Caki2 (cell line): ENCODE results near the gene EPHB3. TPM values are rescaled to one million over a fixed set of nuclear protein-coding genes. Genes with fewer than 3 reads are reported as not detected.

ENCODE experiments used
- DNase-seq: peaks from one replicate; pipeline ENCODE4 v3.0.0-alpha.2; 2015; ENCODE audit warnings: low read depth
- in situ Hi-C: cut with HindIII; loops from 2 replicates; pipeline ENCODE4 v1.10.0; 2016; ENCODE audit warnings: low sequenced_read_pairs, low pct_unique_long_range_greater_than_20kb, mixed read lengths
- total RNA-seq: library from RNA; depleted of rRNA; stranded (reverse); fragments of >200 nt; shearing (Covaris generic); gene quantifications from 2 replicates; pipeline ENCODE4 v1.2.3, GENCODE V29; 2014; ENCODE audit warnings: low replicate concordance

Gene EPHB3
- total RNA-seq, 1 experiment from 2014 or later = 0.20 TPM

DNA sequence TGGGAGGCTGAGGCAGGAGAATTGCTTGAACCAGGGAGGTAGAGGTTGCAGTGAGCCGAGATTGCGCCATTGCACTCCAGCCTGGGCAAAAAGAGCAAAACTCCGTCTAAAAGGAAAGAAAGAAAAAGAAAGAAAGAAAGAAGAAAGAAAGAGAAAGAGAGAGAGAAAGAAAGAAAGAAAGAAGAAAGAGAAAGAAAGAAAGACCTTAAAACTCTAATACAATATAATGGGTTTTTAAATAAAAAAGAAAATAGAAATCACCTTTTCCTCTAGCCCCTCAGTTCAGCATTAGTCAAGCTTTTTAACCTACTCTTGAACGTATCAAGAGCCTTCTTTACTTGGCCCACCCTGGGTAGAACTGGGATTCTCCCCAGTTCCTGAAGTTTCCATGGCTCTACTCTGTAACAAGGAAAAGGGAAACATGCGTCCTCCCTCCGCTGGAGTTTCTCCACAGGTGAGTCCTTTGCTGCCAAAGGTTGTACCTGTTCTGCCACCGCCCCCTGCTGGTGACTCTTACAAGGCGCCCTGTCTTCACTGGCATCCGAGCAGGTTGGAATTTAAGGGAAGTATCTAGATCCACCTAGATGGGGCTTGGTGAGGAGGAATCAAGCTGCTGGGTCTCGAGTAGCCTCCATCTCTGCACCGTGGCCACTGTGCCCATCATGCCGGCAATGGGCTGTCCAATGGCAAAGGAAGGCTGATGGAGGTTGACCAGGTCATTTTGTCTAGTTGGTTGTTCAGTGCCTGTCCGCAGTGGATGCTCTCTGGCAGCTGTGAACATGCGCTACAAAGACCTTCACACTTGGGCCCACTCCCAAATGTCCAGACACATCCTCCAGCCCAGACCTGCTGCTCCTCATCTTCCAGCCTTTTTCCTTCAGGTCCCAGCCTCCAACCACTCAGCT lies 20.6 kb upstream of the EPHB3 start:
- in situ Hi-C loops = loop anchor here (25.0 kb wide), 1 partner anchor 179 kb away; the partner anchor contains the start of genes CLCN2 and POLR2H

DNA sequence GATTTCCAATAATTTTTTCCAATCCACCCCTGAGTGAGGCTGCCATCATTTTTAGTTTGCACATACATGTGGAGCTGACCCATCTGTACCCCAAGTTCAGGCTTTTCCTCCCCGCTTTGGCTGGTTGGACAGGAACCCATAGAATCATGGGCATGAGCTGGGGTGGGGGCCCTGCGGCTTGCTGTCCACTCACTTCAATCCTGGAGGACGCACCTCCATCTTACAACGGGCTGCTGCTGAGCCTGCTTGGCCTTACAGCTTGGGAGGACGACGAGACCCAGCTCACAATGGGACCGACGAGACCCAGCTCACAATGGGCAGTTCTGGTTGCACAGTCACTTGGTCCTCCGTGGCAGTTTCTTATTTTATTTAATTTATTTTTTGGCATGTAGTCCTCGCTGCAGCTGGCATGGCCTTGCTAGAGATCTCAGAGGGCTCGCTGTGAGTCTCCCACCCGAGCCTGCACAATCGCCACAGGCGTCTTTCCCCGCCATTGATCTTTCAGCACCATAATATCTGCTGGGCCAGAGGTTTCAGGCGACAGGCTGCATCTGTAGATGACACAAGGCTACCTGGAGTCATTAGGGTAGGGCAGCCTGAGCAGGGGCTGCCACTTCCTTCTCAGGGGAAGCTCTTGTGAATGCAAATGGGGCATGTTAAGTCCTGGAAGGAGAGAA lies 19.6 kb upstream of the EPHB3 start:
- no peak for DNase-seq
- in situ Hi-C loops = loop anchor here (25.0 kb wide), 1 partner anchor 180 kb away; the partner anchor contains the start of genes CLCN2 and POLR2H

More for the DNA sequence above, 20.6 kb upstream of the EPHB3 start:
- peak; percentile 50 for DNase-seq

DNA sequence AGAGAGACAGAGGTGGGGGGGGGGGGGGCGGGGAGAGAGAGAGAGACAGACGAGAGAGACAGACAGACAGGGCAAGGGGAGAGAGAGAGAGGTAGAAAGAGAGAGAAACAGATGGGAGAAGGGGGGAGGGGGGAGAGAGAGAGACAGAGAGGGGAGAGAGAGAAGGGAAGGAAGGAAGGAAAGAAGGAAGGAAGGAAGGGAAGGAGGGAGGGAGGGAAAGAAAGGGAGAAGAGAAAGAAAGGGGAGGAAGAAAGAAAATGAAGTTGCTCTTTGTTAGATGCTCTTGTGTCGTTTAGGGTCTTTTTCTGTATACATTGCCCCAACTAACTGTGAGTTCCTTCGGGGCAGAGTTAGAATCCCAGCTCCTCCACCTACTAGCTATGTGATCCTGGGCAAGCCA lies 19.0 kb upstream of the EPHB3 start:
- no peak for DNase-seq
- in situ Hi-C loops = loop anchor here (25.0 kb wide), 1 partner anchor 180 kb away; the partner anchor contains the start of genes CLCN2 and POLR2H

DNA sequence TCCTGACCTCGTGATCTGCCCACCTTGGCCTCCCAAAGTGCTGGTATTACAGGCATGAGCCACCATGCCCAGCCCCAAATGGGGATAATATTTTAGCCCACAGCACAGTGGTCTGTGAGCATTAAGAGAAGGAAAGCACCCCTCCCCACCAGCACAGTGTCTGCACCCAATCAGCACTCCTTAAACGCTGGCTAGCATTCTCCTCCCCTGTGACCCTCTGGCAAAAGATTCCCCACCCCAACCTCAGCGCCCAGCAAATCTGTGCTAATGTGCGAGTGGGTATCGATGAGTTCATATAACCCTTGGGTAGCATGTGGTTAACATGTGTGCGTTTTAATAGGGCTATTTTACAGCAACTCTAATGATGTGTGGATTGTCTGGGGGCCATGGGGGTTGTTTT lies 18.3 kb upstream of the EPHB3 start:
- in situ Hi-C loops = loop anchor here (25.0 kb wide), 1 partner anchor 181 kb away; the partner anchor contains the start of genes CLCN2 and POLR2H
- DNase-seq = no peak

DNA sequence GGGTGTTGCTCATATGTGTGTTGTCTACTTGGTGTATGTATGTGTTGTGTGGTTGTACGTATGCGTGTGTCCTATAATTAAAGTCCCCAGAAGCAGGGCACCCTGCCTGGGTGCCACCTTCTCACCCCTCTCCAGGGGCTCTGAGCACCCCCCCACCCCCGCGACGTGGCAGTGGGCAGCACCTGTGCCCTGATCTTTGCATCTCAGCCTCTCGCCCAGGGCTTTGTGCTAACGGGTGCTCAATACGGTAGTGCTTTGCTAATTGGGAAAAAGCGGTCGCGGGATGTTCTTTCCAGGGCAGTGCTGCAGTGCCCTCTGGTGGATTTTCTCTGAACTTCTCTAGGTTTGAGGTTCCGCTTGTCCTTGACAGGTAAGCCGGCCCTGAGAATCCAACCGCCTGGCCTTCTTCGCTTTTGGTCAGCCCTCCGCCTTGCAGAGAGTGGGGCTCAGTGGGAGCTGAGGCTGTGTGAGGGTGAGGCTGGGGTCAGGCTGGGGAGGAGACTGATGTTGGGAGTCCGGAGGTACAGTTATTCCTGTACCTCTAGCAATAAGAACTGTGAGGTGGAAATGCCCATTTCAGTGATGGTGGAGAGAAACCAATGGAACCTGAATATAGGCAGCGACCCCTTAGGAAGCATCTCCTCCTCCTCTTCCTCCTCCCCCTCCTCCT lies 17.6 kb upstream of the EPHB3 start:
- peak; percentile 65 for DNase-seq
- in situ Hi-C loops = loop anchor here (25.0 kb wide), 1 partner anchor 182 kb away; the partner anchor contains the start of genes CLCN2 and POLR2H

DNA sequence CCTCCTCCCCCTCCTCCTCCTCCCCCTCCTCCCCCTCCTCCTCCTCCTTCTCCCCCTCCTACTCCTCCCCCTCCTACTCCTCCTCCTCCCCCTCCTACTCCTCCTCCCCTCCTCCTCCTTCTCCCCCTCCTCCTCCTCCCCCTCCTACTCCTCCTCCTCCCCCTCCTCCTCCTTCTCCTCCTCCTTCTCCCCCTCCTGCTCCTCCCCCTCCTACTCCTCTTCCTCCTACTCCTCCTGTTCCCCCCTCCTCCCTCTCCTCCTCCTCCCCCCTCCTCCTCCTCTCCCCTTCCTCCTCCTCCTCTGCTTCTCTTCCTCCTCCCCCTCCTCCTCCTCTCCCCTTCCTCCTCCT lies 17.1 kb upstream of the EPHB3 start:
- DNase-seq = no peak
- in situ Hi-C loops = loop anchor here (25.0 kb wide), 1 partner anchor 182 kb away; the partner anchor contains the start of genes CLCN2 and POLR2H

DNA sequence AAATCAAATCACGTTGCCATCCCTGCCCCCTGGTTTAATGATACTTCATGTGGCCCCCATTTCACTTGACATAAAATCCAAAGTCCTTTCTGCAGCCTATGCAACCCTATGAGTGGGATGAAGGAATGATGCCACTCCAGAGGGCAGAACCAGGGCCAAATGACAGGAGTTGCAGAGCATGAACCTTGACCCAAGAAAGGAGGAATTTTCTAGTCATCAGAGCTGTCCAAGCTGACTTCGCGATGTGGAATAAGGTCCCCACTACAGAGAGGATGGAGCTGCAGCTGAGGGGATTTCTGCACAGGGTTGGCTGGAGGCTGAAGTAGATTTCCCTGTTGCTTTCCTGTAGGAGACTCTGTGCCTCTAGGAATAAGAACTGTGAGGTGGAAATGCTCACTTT lies 15.8 kb upstream of the EPHB3 start:
- in situ Hi-C loops = loop anchor here (25.0 kb wide), 1 partner anchor 183 kb away; the partner anchor contains the start of genes CLCN2 and POLR2H
- DNase-seq = no peak

DNA sequence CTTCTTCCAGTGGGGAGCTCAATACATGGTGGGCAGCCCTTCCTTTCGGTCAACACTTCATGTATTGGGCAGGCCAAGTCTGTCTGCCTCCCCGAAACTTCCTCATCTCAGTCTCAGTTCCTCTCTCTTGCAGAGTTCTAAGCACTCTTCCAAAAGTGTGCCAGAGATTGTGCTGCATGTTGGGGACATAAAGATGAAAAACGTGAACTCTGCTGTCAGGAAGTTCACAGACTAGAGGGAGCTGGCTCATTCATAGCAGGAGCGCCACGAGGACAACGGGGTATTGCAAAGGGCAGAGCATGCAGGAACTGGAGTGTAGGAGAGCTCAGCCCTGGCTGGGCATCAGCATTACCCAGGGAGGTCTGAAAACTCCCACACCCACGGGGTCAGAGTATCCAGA lies 15.3 kb upstream of the EPHB3 start:
- in situ Hi-C loops = loop anchor here (25.0 kb wide), 1 partner anchor 184 kb away; the partner anchor contains the start of genes CLCN2 and POLR2H
- no peak for DNase-seq

DNA sequence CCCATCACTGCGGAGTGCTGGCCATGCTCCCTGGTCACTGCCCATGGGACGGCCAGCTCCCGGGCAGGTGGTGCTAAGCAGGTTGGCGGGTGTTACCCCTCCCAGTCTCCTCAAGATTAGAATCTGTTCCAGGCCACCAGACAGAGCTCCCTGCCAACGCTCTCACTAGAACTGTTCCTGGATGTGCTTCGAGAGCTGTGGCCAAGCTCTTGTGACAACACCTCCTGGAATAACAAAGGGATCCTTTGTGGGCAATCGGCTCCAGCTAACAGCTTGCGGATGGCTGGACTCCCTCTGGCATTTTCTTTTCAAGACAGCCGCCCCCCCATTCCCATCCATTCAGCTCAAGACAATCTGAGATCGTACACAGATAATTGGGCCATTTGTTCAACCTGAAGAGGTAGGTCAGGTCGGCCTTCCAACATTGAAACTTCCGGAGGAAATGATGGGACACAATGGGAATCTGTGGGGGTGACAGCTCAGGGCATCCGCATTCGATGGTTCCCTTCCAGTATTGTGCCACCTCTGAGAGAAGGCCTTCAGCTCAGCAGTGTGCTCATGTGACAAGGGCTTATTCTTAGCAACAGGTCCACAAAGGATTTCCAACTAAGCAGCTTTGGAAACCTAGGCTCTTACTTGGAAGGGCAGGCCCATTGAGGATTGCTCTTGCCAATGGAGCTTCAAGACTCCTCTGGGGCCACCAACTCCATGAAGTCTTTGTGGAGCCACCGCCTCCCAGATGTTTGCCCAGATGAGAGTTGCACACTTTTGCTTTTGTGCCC lies 11.6 kb upstream of the EPHB3 start:
- in situ Hi-C loops = loop anchor here (25.0 kb wide), 1 partner anchor 188 kb away; the partner anchor contains the start of genes CLCN2 and POLR2H
- DNase-seq = no peak

DNA sequence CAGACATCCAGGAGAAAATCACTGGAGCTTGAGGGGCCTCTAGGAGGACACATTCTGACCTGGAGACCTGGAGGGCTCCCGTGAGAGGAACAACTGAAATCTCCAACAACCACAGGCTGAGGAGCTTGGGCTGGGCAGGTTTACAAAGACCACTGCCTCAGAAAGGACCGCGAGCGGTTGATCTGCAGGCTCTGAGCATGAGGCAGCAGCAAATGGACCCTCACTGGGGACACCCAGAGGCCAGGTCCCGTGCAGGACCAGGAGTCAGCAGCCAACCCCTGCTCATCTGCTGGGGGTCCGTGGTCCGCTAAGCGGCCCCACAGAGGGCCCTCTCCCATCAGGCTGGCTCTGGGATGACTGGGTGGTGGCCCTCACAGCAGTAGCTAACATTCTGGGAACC lies 10.5 kb upstream of the EPHB3 start:
- in situ Hi-C loops = no loop called here

DNA sequence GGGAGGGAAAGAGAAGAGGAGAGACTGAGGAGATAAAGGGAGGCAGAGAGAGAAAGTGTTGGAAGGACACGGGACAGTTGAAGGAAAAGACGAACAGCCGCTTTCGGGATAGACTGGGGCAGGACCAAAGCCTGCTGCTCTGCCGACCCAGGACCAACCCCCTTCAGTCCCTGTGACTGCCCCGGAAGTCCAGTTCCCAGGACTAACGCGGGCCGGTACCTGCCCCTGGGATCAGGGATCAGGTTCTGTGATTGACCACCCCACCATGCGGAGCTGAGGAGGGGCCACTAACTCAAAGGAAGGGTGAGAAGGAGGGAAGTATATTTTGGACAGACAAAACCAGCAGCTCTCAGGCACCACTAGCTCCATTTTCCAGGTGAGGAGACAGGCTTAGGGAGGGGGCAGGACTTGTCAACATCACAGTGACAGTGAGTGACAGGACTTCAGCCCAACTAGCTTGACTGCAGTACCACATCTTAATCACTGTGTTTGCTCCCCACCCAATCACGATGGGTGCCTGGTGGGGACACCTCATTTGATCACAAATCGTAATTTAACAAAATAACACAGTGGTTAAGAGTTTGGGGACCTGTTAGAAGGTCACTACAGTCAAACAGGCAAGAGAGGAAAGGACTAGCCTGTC lies 9.8 kb upstream of the EPHB3 start:
- DNase-seq = no peak
- in situ Hi-C loops = no loop called here

More for the DNA sequence above, 10.5 kb upstream of the EPHB3 start:
- no peak for DNase-seq

DNA sequence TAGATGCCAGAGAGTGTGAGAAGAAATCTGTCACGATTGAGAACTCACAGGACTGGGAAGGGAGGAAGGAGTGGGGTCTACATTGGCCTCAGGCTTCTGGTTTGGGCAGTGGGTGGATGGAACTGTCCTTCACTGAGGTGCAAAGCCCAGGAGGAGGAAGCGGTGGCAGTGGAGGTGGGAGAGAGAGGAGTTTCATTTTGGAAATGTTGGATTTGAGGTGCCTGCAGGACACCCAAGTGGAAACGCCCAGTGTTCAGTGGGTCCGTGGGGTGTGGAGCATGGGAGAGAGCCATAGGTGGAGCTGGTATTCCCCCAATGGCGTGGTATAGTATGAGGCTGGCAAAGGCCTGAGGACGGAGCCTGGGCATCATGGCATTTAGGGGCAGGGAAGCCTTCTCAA lies 9.3 kb upstream of the EPHB3 start:
- in situ Hi-C loops = no loop called here
- no peak for DNase-seq

DNA sequence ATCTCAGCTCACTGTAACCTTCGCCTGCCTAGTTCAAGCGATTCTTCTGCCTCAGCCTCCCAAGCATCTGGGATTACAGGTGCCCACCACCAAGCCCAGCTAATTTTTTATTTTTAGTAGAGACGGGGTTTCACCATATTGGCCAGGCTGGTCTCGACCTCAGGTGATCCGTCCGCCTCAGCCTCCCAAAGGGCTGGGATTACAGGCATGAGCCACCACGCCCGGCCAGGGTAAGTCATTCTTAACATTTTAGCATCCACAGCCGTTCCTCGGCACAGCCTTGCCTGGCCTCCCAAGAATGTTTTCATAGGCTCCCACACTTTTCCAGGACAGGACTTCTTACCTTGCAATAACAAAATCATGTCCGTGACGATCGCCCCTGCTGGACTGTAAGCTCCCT lies 8.7 kb upstream of the EPHB3 start:
- in situ Hi-C loops = no loop called here
- DNase-seq = no peak

DNA sequence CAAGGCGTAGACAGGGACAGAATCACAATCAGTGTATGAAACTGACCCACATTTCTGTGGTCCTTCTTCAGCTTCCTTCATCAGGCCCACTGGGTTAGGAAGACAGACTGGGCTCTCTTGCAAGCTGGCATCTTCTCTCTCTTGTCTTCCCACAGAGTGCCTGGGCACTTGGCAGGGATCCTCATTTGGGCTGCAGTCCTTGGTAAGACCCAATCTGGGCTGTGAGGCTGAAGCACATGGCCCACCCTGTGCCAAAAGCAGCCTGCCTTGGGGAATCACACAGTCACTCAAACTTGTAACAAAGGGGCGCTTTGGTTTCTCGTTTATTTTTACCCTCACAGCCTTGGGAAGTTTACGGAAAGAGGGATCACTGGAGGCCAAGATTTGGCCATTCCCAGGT lies 8.2 kb upstream of the EPHB3 start:
- DNase-seq = no peak
- in situ Hi-C loops = no loop called here

DNA sequence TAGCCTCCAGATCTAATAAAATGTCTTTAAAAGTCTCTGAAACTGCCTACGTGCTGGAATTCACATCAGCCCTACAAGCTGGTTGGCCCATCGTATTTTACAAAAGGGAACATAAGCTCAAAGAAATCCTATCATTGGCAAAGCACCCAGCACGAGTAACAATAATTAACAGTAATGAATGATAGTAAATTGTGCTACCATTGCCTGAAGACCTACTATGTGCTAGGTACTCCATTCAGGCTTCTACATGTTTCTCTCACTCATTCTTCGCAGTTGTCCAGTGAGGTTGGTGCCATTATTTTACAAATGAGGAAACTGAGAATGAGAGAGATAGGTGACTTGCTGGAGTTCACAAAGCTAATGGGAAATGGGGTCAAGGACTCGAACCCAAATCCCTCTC lies 7.1 kb upstream of the EPHB3 start:
- in situ Hi-C loops = no loop called here
- no peak for DNase-seq

DNA sequence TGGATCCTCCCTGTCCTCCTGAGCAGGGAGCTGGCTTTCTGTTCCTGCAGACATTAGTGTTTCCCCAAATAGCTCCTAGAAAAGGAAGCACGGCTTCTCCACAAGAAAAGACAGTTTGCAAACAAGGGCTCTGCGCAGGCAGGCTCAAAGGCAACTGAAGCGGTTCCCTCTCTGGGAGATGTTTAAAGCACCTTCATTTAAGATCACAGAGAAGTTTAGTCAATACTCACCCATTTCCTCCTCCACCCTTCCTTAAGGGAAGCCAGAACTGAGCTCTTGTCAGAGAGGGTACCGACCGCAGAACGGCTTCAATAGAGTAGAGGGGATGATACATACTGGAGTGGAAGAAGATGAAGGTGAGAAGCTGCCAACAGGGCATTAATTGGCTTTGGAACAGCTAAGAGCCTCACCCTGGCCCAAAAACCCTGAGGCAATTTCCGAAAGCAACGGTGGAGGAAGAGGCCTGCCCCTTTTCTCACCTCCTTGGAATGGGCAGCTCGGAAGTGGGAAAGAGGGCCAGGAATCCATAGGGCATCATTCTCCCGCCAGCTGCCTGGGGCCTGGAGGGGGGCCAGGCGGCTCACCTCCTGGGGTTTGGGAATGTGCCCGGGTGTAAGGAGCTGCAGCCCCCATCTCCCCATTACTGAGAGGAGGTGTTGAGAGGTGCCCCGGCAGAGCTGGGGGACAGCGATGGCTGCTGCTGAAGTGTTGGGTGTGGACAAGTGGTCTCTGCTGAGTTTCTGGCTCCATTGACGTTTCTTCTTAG lies 4.8 kb upstream of the EPHB3 start:
- in situ Hi-C loops = no loop called here

More for the DNA sequence above, 4.8 kb upstream of the EPHB3 start:
- DNase-seq = no peak
